HL-60 (cell line): ENCODE measurements around the gene MYO9B.

Experiments
- CTCF ChIP-seq: IDR thresholded peaks from one replicate; pipeline ENCODE4 v1.5.1; 2011; ENCODE audit warnings: low read length, control low read depth, inconsistent platforms; ENCODE audit not compliant: insufficient read depth
- GABPA ChIP-seq: IDR thresholded peaks from 2 replicates; pipeline ENCODE4 v1.6.1; 2012; ENCODE audit warnings: low read depth
- POLR2AphosphoS5 ChIP-seq: IDR thresholded peaks from 2 replicates; pipeline ENCODE4 v1.6.1; 2012; ENCODE audit warnings: low read depth
- REST ChIP-seq: IDR thresholded peaks from 2 replicates; pipeline ENCODE4 v1.6.1; 2012; ENCODE audit warnings: low read depth; ENCODE audit not compliant: insufficient replicate concordance
- SPI1 ChIP-seq: IDR thresholded peaks from 2 replicates; pipeline ENCODE4 v1.6.1; 2012; ENCODE audit warnings: low read depth, mild to moderate bottlenecking, borderline replicate concordance

GRCh38 chr19:17112700-17113099 lies 37.1 kb downstream of the MYO9B start:
- TF ChIP-seq CTCF (no peak), REST (no peak), POLR2AphosphoS5 (no peak), GABPA (no peak), SPI1 (peak; percentile 4; the same call in 1 of the 2 replicates)
